Bronchial epithelial cell (primary cell): Measurements from ENCODE around the gene HOXC5. TPM values are rescaled to one million over a fixed set of nuclear protein-coding genes. Genes with fewer than 3 reads are reported as not detected.

ENCODE experiments used
- DNase-seq: peaks from one replicate; pipeline ENCODE4 v3.0.0-alpha.2; 2010; ENCODE audit warnings: low read depth
- FAIRE-seq: peaks from 2 replicates; lab custom pipeline; 2011; peaks lifted over from hg19 to GRCh38; lab: Jason Lieb, UNC
- H3K27me3 ChIP-seq: 2 replicates; pipeline ENCODE4 v1.5.1; 2011; ENCODE audit warnings: low read length; ENCODE audit not compliant: control insufficient read depth, insufficient read depth
- H3K36me3 ChIP-seq: 2 replicates; pipeline ENCODE4 v1.5.1; 2011; ENCODE audit warnings: low read length; ENCODE audit not compliant: control insufficient read depth, insufficient read depth
- H3K4me3 ChIP-seq: 2 replicates; pipeline ENCODE4 v1.5.1; 2011; ENCODE audit warnings: mild to moderate bottlenecking, low read depth, low read length, control low read depth
- CTCF ChIP-seq: IDR thresholded peaks from 2 replicates; pipeline ENCODE4 v1.5.1; 2011; ENCODE audit warnings: mild to moderate bottlenecking, moderate library complexity, low read length, control low read depth, inconsistent platforms; ENCODE audit not compliant: insufficient read depth, severe bottlenecking
- total RNA-seq: library from RNA; depleted of rRNA; stranded (reverse); fragments of >200 nt; gene quantifications from 2 replicates; pipeline ENCODE4 v1.2.1, GENCODE V29; 2014

Gene HOXC5
- total RNA-seq, 1 donor from 2014 or later, result not detected

DNA sequence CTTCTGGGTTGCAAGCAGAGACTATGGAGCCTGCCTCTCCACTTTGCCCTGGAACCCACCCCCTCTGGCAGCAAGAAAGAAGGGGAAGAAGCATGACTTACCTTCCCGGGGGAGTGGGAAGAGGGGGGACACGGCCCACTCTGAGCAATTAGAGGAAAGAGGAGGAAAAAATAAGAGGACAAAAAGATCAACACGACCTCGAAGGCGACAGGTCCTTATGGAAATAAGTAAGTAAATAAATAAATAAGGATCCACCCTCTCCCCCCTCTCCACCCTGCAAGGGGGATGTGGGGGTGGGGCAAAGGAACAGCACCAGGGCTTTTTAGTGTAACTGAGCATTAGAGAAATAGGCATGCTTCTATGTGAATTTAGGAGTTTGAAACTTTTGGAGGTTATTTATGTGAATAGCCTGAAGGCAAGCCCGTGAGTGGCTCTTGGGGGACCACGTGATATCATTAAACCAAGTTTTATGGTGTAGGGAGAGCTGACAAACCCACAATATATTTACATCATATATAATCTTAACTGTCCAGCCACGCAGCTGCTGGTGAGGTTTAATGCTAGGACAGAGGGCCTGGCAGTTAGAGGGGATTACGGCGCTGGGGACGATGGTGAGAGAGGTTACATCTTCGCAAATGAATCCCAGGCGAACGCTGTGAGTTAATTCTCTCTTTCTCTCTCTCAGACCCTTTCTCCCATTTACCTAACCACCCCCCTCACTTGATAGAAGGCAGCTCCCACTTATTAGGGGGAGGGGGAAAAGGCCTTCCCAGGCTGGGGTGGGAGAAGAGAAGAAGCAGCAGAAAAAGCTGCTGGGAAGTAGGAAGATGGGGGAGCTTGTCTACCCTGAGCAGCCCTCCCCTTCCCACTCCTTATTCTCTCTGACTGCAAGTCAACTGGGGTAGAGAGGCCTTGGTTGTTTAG, 4.8 kb downstream of the HOXC5 start:
- no peak for TF ChIP-seq CTCF
- no peak for FAIRE-seq
- Histone ChIP-seq H3K4me3 (no peak overlapping the region), H3K27me3 (peaks cover 58% of the 10 kb centered on the region), H3K36me3 (no peaks in the 10 kb centered on the region)
- DNase-seq, result no peak

- no peak overlapping the region for H3K4me3 ChIP-seq
- no peak for TF ChIP-seq CTCF
- H3K27me3 ChIP-seq, result peaks cover 58% of the 10 kb centered on the region
- no peak for DNase-seq
- no peak for FAIRE-seq
- H3K36me3 ChIP-seq, result no peaks in the 10 kb centered on the region
Measured at GRCh38 chr12:54038284-54038870, 5.5 kb downstream of the HOXC5 start.

DNA sequence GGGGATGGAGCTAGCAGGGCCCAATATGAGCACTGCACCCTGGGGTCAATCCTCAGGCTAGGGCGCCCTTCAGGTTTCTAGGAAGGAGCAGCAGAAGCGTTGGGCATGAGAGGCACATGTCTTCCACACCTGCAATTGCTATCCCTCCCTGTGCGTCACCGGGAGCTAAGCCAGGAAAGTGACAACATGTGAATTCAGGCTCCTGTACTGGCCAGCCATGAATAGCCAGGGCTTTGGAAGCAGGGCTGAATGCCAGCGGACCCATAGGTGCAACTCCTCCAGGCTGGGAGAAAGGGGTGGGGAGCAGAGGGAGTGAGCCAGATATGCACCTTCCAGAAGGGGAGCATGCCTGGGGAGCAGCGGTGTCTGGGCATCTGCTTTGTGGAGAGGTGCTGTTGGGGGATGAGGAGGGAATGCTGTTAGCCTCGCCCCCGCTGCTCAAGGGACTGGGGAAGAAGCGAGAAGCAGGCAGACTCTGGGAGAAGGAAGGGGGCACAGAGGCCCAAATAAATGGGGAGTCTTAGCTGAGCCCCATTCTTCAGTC, 6.1 kb downstream of the HOXC5 start:
- H3K4me3 ChIP-seq, result no peak overlapping the region
- no peak for TF ChIP-seq CTCF
- peaks cover 56% of the 10 kb centered on the region for H3K27me3 ChIP-seq
- no peaks in the 10 kb centered on the region for H3K36me3 ChIP-seq
- DNase-seq (peak; percentile 6), FAIRE-seq (no peak)

DNA sequence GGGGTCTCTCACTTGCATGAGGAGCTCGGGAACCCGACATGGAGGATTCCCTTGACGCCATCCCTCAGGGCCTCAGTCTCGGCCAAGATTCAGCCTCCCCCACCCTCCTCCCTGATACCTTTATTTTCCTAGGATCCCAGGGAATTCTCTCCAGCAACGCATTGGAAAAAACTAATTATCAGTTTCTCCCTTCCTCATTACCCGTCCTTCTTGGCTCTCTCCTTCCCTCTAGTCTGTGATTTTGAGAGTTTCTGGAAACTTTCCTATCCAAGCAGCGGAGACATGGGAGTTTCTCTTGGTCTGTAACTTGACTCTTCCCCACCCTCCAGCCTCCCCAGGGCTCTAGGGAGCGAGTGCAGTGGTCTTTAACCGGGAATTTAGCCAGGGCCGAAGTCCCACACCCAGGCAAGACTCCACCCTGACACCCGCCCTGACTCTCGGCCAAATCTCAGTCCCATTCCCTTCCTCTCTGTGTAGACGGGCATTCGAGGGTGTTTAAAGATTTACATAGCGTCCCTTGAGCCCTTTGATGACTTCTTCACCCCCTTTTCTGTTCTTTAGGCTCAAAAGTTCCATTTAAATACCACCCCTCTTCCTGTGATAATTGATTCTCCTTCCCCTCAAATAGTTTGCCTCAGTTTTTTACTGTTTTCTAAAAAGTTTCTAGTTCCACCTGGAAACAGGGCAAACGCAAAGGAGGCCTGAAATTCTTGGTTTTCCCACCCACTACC, 6.7 kb downstream of the HOXC5 start:
- no peaks in the 10 kb centered on the region for H3K36me3 ChIP-seq
- H3K4me3 ChIP-seq, result no peak overlapping the region
- FAIRE-seq (no peak), DNase-seq (no peak)
- H3K27me3 ChIP-seq, result peaks cover 56% of the 10 kb centered on the region
- no peak for TF ChIP-seq CTCF

GRCh38 chr12:54040148-54040494, 7.3 kb downstream of the HOXC5 start:
- Histone ChIP-seq H3K36me3 (no peaks in the 10 kb centered on the region), H3K4me3 (no peak overlapping the region), H3K27me3 (peaks cover 55% of the 10 kb centered on the region)
- no peak for TF ChIP-seq CTCF
- DNase-seq (no peak), FAIRE-seq (no peak)
